PC-9 (cell line): ENCODE data around the gene C2CD2. TPM values are rescaled to one million over a fixed set of nuclear protein-coding genes. Genes with fewer than 3 reads are reported as not detected.
A peak's percentile ranks its signal among the peaks of the same experiment; 100 is the strongest.

Experiments
- BruUV-seq: library from RNA; stranded (reverse); fragments of 400-500 nt; replicated peaks from 2 replicates; lab custom pipeline; 2021; lab: Mats Ljungman, UMichigan
- CTCF ChIA-PET: fragments of 300-600 bp; sonication (Branson Sonifier 250); formaldehyde crosslinking; loops from one replicate; lab custom pipeline; 2022; ENCODE audit warnings: antibody characterized with exemption; lab: Charles Lee
- POLR2A ChIA-PET: fragments of 300-600 bp; sonication (Branson Sonifier 250); formaldehyde crosslinking; loops from one replicate; lab custom pipeline; 2022; ENCODE audit warnings: antibody characterized with exemption; ENCODE audit not compliant: unreplicated experiment; lab: Charles Lee
- DNase-seq, 2 experiments: peaks; one replicate each; pipeline versions ENCODE4 v3.0.0 to v3.0.0-alpha.2; 2015 to 2022; ENCODE audit warnings: mixed read lengths in 1 of 2
- H2AFZ ChIP-seq: fragments of 200-600 bp; sonication (generic); 2 replicates; pipeline ENCODE4 v1.8.1; 2017; ENCODE audit warnings: antibody characterized with exemption
- H3F3A ChIP-seq: fragments of 200-600 bp; sonication (generic); 2 replicates; pipeline ENCODE4 v1.8.1; 2017; ENCODE audit warnings: antibody characterized with exemption, mild to moderate bottlenecking, low read depth; ENCODE audit not compliant: insufficient read depth
- H3K27ac ChIP-seq: fragments of 200-600 bp; sonication (generic); 2 replicates; pipeline ENCODE4 v1.6.1; 2016; ENCODE audit warnings: mixed run types
- H3K27me3 ChIP-seq: fragments of 200-600 bp; sonication (generic); 2 replicates; pipeline ENCODE4 v1.6.1; 2016; ENCODE audit warnings: low read depth, mixed run types; ENCODE audit not compliant: insufficient read depth
- H3K36me3 ChIP-seq: fragments of 200-600 bp; sonication (generic); 2 replicates; pipeline ENCODE4 v1.6.1; 2016; ENCODE audit warnings: low read depth, mixed run types
- H3K4me1 ChIP-seq: fragments of 200-600 bp; sonication (generic); replicated peaks from 2 replicates; pipeline ENCODE4 v1.6.1; 2016; ENCODE audit warnings: mixed run types; ENCODE audit not compliant: insufficient read depth
- H3K4me2 ChIP-seq: fragments of 200-600 bp; sonication (generic); 2 replicates; pipeline ENCODE4 v1.6.1; 2017; ENCODE audit warnings: mixed run types
- H3K4me3 ChIP-seq: fragments of 200-600 bp; sonication (generic); 2 replicates; pipeline ENCODE4 v1.6.1; 2016; ENCODE audit warnings: mixed run types
- H3K79me2 ChIP-seq: fragments of 200-600 bp; sonication (generic); 2 replicates; pipeline ENCODE4 v1.6.1; 2017; ENCODE audit warnings: low read depth, mixed run types
- H3K9me2 ChIP-seq: fragments of 200-600 bp; sonication (generic); 2 replicates; pipeline ENCODE4 v1.8.1; 2017; ENCODE audit warnings: mild to moderate bottlenecking; ENCODE audit not compliant: insufficient read depth
- H3K9me3 ChIP-seq: fragments of 200-600 bp; sonication (generic); 2 replicates; pipeline ENCODE4 v1.8.1; 2016; ENCODE audit warnings: low read depth; ENCODE audit not compliant: insufficient read depth
- H4K20me1 ChIP-seq: fragments of 200-600 bp; sonication (generic); 2 replicates; pipeline ENCODE4 v1.8.1; 2017; ENCODE audit not compliant: insufficient read depth
- CTCF ChIP-seq: fragments of 200-600 bp; sonication (generic); conservative IDR thresholded peaks from 2 replicates; pipeline ENCODE4 v1.6.1; 2017; ENCODE audit warnings: mixed run types, antibody characterized with exemption, mild to moderate bottlenecking, moderate library complexity
- EZH2 ChIP-seq: fragments of 200-600 bp; sonication (generic); IDR thresholded peaks from 2 replicates; pipeline ENCODE4 v1.8.0; 2017; ENCODE audit warnings: antibody characterized with exemption, low read depth
- intact Hi-C: fragments of 100-400 bp; cut with micrococcal nuclease; formaldehyde crosslinking; loops from one replicate; pipeline ENCODE4 v1.10.0; 2022; ENCODE audit not compliant: unreplicated experiment
- total RNA-seq: library from RNA; stranded (reverse); gene quantifications from 2 replicates; pipeline ENCODE4 v1.2.3, GENCODE V29; 2021

Gene C2CD2
- total RNA-seq, 1 experiment from 2014 or later = 26.8 TPM

- Histone ChIP-seq H3K4me1 (no peaks in the 10 kb centered on the region), H3K9me3 (no peaks in the 10 kb centered on the region), H3K27ac (no peak overlapping the region), H3K27me3 (no peaks in the 10 kb centered on the region), H4K20me1 (no peaks in the 10 kb centered on the region), H2AFZ (no peak overlapping the region), H3K9me2 (no peaks in the 10 kb centered on the region), H3F3A (no peaks in the 10 kb centered on the region), H3K79me2 (0 out of 2 replicates have a peak, but pooled peaks cover 3% of the 10 kb centered on the region), H3K4me2 (no peak overlapping the region), H3K4me3 (no peak overlapping the region), H3K36me3 (no peaks in the 10 kb centered on the region)
- DNase-seq = peak in 1 of 2 experiments; percentile 58
- intact Hi-C loops = loop anchor here (2.0 kb wide), 1 partner anchor 78 kb away; the partner anchor contains the start of gene ZBTB21
- TF ChIP-seq CTCF = no peak
- TF ChIP-seq EZH2 = no peak
- BruUV-seq = no TSS peak
- POLR2A ChIA-PET = interaction anchor here (0.6 kb wide), 1 partner anchor 79 kb away, joined by 3 read pairs; no protein-coding TSS in a partner anchor
- CTCF ChIA-PET = no interaction called here
These were observed 21.1 kb downstream of the C2CD2 start for GRCh38 chr21:41932576-41933312.

GRCh38 chr21:41932191-41932575, 21.6 kb downstream of the C2CD2 start:
- no peak overlapping the region for H3K4me3 ChIP-seq
- no peak overlapping the region for H2AFZ ChIP-seq
- no peaks in the 10 kb centered on the region for H3K36me3 ChIP-seq
- TF ChIP-seq CTCF (no peak), EZH2 (no peak)
- CTCF ChIA-PET = no interaction called here
- H3K27ac ChIP-seq = no peak overlapping the region
- no peaks in the 10 kb centered on the region for H4K20me1 ChIP-seq
- no peaks in the 10 kb centered on the region for H3K79me2 ChIP-seq
- H3F3A ChIP-seq = no peaks in the 10 kb centered on the region
- no peaks in the 10 kb centered on the region for H3K9me3 ChIP-seq
- peak in 1 of 2 experiments; percentile 22 for DNase-seq
- intact Hi-C loops = loop anchor here (2.0 kb wide), 1 partner anchor 79 kb away; the partner anchor contains the start of gene ZBTB21
- no peaks in the 10 kb centered on the region for H3K9me2 ChIP-seq
- H3K4me1 ChIP-seq = no peaks in the 10 kb centered on the region
- POLR2A ChIA-PET = no interaction called here
- H3K4me2 ChIP-seq = no peak overlapping the region
- H3K27me3 ChIP-seq = no peaks in the 10 kb centered on the region
- BruUV-seq = no TSS peak

- TF ChIP-seq EZH2 (no peak), CTCF (no peak)
- Histone ChIP-seq H3K4me3 (no peak overlapping the region), H3K4me2 (no peak overlapping the region), H3K9me3 (no peaks in the 10 kb centered on the region), H4K20me1 (no peaks in the 10 kb centered on the region), H3K36me3 (no peaks in the 10 kb centered on the region), H3F3A (no peaks in the 10 kb centered on the region), H2AFZ (no peak overlapping the region), H3K79me2 (no peaks in the 10 kb centered on the region), H3K27me3 (no peaks in the 10 kb centered on the region), H3K4me1 (no peaks in the 10 kb centered on the region), H3K27ac (no peak overlapping the region), H3K9me2 (no peaks in the 10 kb centered on the region)
- CTCF ChIA-PET = no interaction called here
- intact Hi-C loops = no loop called here
- DNase-seq = no peak
- BruUV-seq = no TSS peak
- POLR2A ChIA-PET = no interaction called here
These were observed 22.8 kb downstream of the C2CD2 start for GRCh38 chr21:41931041-41931451.
